ENCODE results near the gene NKIRAS1.
"Not testable (repeated sequence)": the region's sequence is repeated elsewhere in the genome, so short reads cannot be mapped to it uniquely, and the experiment has no call there.

DNA sequence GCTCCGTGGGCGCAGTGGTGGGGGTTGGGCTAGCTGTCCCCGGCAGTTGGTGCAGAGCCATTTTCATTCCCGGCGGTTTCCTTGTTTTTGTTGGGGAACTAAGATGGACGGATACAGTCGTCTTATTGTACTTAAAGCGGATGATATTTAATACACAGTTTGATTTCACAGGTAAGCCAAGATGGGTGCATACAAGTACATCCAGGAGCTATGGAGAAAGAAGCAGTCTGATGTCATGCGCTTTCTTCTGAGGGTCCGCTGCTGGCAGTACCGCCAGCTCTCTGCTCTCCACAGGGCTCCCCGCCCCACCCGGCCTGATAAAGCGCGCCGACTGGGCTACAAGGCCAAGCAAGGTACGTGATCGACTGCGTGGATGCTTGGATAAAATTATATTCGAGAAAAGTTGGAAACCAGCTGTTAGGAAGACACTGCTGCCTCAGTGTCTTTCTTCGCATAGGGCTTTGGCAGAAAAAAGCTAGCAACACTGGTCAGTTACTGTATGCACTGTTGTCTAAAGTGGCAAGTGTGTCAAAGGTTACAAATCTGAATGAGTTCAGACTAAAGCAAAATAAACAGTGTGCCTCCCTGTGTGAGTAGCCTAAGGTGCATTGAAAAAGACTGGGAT, 1.0 kb upstream of the NKIRAS1 start:
- not testable (repeated sequence) for TF ChIP-seq SP1 (IDR thresholded peaks at IDR 0.05); ELF4 (IDR thresholded peaks at IDR 0.05); FOXM1 (IDR thresholded peaks at IDR 0.05; ENCODE audit: borderline replicate concordance); BHLHE40 (IDR thresholded peaks at IDR 0.05; ENCODE audit: borderline replicate concordance); FOXK2 (IDR thresholded peaks at IDR 0.05); ARNT (IDR thresholded peaks at IDR 0.05); L3MBTL2 (conservative IDR thresholded peaks at IDR 0.05); FOXA1 (IDR thresholded peaks at IDR 0.05); TARDBP (IDR thresholded peaks at IDR 0.05)
- TF ChIP-seq, protein P1, sequence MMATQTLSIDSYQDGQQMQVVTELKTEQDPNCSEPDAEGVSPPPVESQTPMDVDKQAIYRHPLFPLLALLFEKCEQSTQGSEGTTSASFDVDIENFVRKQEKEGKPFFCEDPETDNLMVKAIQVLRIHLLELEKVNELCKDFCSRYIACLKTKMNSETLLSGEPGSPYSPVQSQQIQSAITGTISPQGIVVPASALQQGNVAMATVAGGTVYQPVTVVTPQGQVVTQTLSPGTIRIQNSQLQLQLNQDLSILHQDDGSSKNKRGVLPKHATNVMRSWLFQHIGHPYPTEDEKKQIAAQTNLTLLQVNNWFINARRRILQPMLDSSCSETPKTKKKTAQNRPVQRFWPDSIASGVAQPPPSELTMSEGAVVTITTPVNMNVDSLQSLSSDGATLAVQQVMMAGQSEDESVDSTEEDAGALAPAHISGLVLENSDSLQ (IDR thresholded peaks at IDR 0.05): not testable (repeated sequence)

All from HEK293T (cell line).